Neural crest cell (in vitro differentiated cells): ENCODE measurements around the gene RYK. TPM values are rescaled to one million over a fixed set of nuclear protein-coding genes. Genes with fewer than 3 reads are reported as not detected.
"Not testable (repeated sequence)": the region's sequence is repeated elsewhere in the genome, so short reads cannot be mapped to it uniquely, and the experiment has no call there.

Experiments used
- DNase-seq: peaks from one replicate; pipeline ENCODE4 v3.0.0; 2021; ENCODE audit warnings: low read depth, mixed read lengths, low spot score
- H3K27ac Mint-ChIP-seq: one replicate; pipeline ENCODE4 v1.8.0; 2021; ENCODE audit warnings: mild to moderate bottlenecking, mixed read lengths; ENCODE audit not compliant: unreplicated experiment
- H3K27me3 Mint-ChIP-seq: 2 replicates; pipeline ENCODE4 v1.8.0; 2021; ENCODE audit warnings: low read depth, mild to moderate bottlenecking, mixed read lengths
- H3K36me3 Mint-ChIP-seq: 2 replicates; pipeline ENCODE4 v1.8.0; 2021; ENCODE audit warnings: low read depth, mild to moderate bottlenecking, mixed read lengths
- H3K4me1 Mint-ChIP-seq: 2 replicates; pipeline ENCODE4 v1.8.0; 2021; ENCODE audit warnings: mixed read lengths
- H3K4me3 Mint-ChIP-seq: one replicate; pipeline ENCODE4 v1.8.0; 2021; ENCODE audit warnings: mild to moderate bottlenecking, mixed read lengths
- H3K9me3 Mint-ChIP-seq: 2 replicates; pipeline ENCODE4 v1.8.0; 2021; ENCODE audit warnings: mixed read lengths
- CTCF ChIP-seq: fragments of 200-600 bp; sonication (generic); conservative IDR thresholded peaks from 2 replicates; pipeline ENCODE4 v1.5.0; 2021; ENCODE audit warnings: antibody characterized with exemption, mild to moderate bottlenecking
- total RNA-seq: library from RNA; stranded (reverse); gene quantifications from 2 replicates; pipeline ENCODE4 v1.2.1, GENCODE V29; 2021

The RYK gene
- total RNA-seq, 1 donor from 2014 or later, result 57.4 TPM

DNA sequence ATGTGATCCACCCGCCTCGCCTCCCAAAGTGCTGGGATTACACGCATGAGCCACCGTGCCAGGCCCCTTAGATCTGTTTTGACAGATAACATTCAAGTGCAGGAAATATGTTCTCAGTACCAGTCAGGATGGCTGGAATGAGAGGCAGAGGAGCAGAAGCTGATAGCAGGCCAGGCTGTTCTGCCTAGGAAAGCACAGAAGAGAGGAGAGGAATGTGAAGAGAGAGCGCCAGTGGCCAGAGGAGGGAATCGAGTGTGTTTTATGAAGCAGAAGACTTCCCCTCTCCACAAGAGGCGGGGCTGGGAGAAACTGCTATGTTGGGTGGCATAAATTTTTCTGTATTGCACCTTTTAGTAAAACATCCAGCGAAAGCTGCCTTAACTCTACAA, 32.0 kb upstream of the RYK start:
- no peaks in the 10 kb centered on the region for H3K36me3 Mint-ChIP-seq
- no peak overlapping the region for H3K27ac Mint-ChIP-seq
- H3K4me3 Mint-ChIP-seq, result no peak overlapping the region
- TF ChIP-seq CTCF, result no peak
- no peaks in the 10 kb centered on the region for H3K9me3 Mint-ChIP-seq
- peaks cover 7% of the 10 kb centered on the region for H3K4me1 Mint-ChIP-seq
- no peak for DNase-seq
- H3K27me3 Mint-ChIP-seq, result no peaks in the 10 kb centered on the region

DNA sequence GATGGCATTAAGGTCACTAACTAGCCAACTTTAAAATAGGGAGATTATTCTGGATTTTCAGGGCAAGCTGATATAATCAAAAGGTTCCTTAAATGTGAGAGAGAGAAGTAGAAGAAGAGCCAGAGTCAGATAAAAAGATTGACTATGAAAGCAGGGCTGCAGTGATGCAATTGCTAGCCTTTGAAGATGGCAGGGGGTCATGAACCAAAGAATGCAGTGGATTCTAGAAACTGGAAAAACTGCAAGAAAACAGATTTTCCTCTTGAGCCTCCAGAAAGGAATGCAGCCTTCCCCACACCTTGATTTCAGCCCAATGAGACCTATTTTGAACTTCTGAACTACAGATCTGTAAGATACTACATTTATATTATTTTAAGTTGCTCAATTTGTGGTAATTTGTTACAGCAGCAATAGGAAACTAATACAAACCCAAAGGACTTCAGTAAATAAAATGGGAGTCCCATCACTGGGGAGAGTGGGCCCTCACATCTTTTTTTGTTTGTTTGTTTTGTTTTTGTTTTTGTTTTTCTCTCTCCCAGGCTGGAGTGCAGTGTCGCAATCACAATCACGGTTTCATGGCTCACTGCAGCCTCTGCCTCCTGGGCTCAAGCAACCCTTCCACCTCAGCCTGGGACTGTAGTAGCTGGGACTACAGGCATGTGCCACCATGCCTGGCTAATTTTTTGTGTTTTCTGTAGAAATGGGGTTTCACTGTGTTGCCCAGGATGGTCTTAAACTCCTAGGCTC, 31.4 kb upstream of the RYK start:
- Mint-ChIP-seq H3K4me1 (peaks cover 12% of the 10 kb centered on the region), H3K9me3 (no peaks in the 10 kb centered on the region), H3K27ac (no peak overlapping the region), H3K27me3 (no peaks in the 10 kb centered on the region), H3K4me3 (no peak overlapping the region), H3K36me3 (no peaks in the 10 kb centered on the region)
- no peak for TF ChIP-seq CTCF
- DNase-seq, result no peak

DNA sequence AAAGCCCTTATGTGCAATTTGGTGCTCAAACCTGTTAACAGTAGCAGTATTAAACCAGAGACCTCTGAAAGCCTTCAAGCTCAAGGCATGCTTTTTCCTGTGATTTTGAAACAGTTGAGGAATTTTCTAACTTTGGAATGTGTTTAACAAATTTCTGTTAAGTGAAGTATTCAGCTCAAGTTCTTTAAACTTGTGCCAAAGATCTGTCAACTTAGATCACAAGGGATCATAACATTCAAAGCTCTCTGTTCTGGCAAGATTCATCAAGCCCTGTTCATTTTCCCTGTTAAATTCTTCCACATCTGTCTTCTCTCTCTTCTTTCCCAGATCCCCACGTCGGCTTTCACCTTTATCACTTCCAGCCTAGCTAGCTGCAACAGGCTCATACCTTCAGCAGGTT, 28.8 kb upstream of the RYK start:
- DNase-seq, result no peak
- TF ChIP-seq CTCF, result no peak
- H3K27me3 Mint-ChIP-seq, result peaks cover 3% of the 10 kb centered on the region
- H3K4me1 Mint-ChIP-seq, result peaks cover 26% of the 10 kb centered on the region
- H3K27ac Mint-ChIP-seq, result no peak overlapping the region
- peaks cover 4% of the 10 kb centered on the region for H3K9me3 Mint-ChIP-seq
- H3K36me3 Mint-ChIP-seq, result no peaks in the 10 kb centered on the region
- no peak overlapping the region for H3K4me3 Mint-ChIP-seq

DNA sequence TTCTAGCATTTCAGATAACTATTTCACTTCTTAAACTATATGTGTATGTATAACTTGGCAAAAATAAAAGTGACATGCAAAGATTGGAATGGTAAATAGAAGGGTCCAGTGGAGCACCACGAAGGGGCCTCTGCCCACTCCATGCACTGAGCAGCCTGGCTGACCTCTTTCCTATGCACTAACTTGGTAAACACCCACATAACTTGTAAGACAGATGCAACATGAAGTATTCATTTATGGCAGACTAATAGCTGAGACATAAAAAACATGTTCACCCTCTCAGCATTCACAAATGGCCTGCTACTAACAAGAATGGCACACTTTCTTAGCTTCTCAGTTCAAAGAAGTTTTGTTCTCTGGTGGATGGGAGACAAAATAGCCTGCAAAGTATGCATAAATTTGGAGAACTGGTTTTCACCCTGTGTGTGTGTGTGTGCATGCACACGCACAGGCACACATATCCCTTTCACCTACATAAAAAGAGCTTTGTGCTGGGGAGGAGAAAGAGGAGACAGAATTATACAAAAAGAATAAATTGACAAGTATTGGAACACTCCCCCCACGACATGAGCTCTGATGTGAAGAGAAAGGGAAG, 26.5 kb upstream of the RYK start:
- Mint-ChIP-seq H3K27ac (no peak overlapping the region), H3K27me3 (peaks cover 5% of the 10 kb centered on the region), H3K9me3 (peaks cover 5% of the 10 kb centered on the region), H3K4me1 (peaks cover 26% of the 10 kb centered on the region), H3K36me3 (no peaks in the 10 kb centered on the region), H3K4me3 (no peak overlapping the region)
- no peak for TF ChIP-seq CTCF
- DNase-seq, result no peak

- Mint-ChIP-seq H3K36me3 (no peaks in the 10 kb centered on the region), H3K27me3 (peaks cover 5% of the 10 kb centered on the region), H3K4me1 (peaks cover 21% of the 10 kb centered on the region), H3K9me3 (peaks cover 5% of the 10 kb centered on the region), H3K4me3 (no peak overlapping the region), H3K27ac (no peak overlapping the region)
- DNase-seq, result no peak
- no peak for TF ChIP-seq CTCF
Measured at GRCh38 chr3:134276086-134276485, 25.4 kb upstream of the RYK start.

- H3K27me3 Mint-ChIP-seq, H3K36me3 Mint-ChIP-seq, DNase-seq, H3K9me3 Mint-ChIP-seq, H3K27ac Mint-ChIP-seq, H3K4me3 Mint-ChIP-seq: not testable (repeated sequence)
- peaks cover 21% of the 10 kb centered on the region for H3K4me1 Mint-ChIP-seq
Measured at GRCh38 chr3:134275110-134275509, 24.5 kb upstream of the RYK start.
